Karpas-422 (cell line): ENCODE measurements around the gene DDX51. TPM values are rescaled to one million over a fixed set of nuclear protein-coding genes. Genes with fewer than 3 reads are reported as not detected.
A peak's percentile ranks its signal among the peaks of the same experiment; 100 is the strongest.

ENCODE experiments used
- DNase-seq: peaks from one replicate; pipeline ENCODE4 v3.0.0-alpha.2; 2015
- H2AFZ ChIP-seq: fragments of 200-600 bp; sonication (generic); 2 replicates; pipeline ENCODE4 v1.6.1; 2014; ENCODE audit warnings: antibody characterized with exemption, low read length, mixed read lengths
- H3K27ac ChIP-seq: fragments of 200-600 bp; sonication (generic); 2 replicates; pipeline ENCODE4 v1.5.1; 2014; ENCODE audit warnings: mild to moderate bottlenecking, low read length, moderate library complexity
- H3K27me3 ChIP-seq: fragments of 200-600 bp; sonication (generic); 2 replicates; pipeline ENCODE4 v1.6.1; 2014; ENCODE audit warnings: low read length, mixed read lengths
- H3K36me3 ChIP-seq: fragments of 200-600 bp; sonication (generic); 2 replicates; pipeline ENCODE4 v1.6.1; 2014; ENCODE audit warnings: low read length, mixed read lengths; ENCODE audit not compliant: insufficient read depth
- H3K4me1 ChIP-seq: fragments of 200-600 bp; sonication (generic); 2 replicates; pipeline ENCODE4 v1.6.1; 2014; ENCODE audit warnings: mild to moderate bottlenecking, low read length, mixed read lengths
- H3K4me2 ChIP-seq: fragments of 200-600 bp; sonication (generic); 2 replicates; pipeline ENCODE4 v1.6.1; 2014; ENCODE audit warnings: low read length, low read depth, mild to moderate bottlenecking; ENCODE audit not compliant: poor library complexity, severe bottlenecking
- H3K4me3 ChIP-seq: fragments of 200-600 bp; sonication (generic); 2 replicates; pipeline ENCODE4 v1.5.1; 2014; ENCODE audit warnings: mild to moderate bottlenecking, antibody characterized with exemption, low read length, mixed read lengths
- H3K79me2 ChIP-seq: fragments of 200-600 bp; sonication (generic); 2 replicates; pipeline ENCODE4 v1.6.1; 2014; ENCODE audit warnings: mild to moderate bottlenecking, low read length, mixed read lengths
- H3K9ac ChIP-seq: fragments of 200-600 bp; sonication (generic); 2 replicates; pipeline ENCODE4 v1.6.0; 2014; ENCODE audit warnings: low read length
- H3K9me2 ChIP-seq: fragments of 200-600 bp; sonication (generic), shearing (Covaris generic); replicated peaks from 2 replicates; pipeline ENCODE4 v1.6.0; 2014; ENCODE audit warnings: mild to moderate bottlenecking, low read length, moderate library complexity; ENCODE audit not compliant: insufficient read depth
- H3K9me3 ChIP-seq: fragments of 300-700, 200-600 bp; sonication (generic); 2 replicates; pipeline ENCODE4 v1.6.1; 2014; ENCODE audit warnings: low read length, mixed read lengths
- H4K20me1 ChIP-seq: fragments of 200-600 bp; sonication (generic); 2 replicates; pipeline ENCODE4 v1.6.1; 2014; ENCODE audit warnings: mild to moderate bottlenecking, antibody characterized with exemption, low read length, low read depth; ENCODE audit not compliant: insufficient read depth
- total RNA-seq: library from RNA; depleted of rRNA; stranded (reverse); fragments of >200 nt; shearing (Covaris generic); gene quantifications from 2 replicates; pipeline ENCODE4 v1.2.3, GENCODE V29; 2014; ENCODE audit warnings: low replicate concordance; rRNA removed

DDX51 gene
- total RNA-seq, result 6.4 and 14.9 TPM in 2 replicates

- H3K9me2 ChIP-seq, result no peaks in the 10 kb centered on the region
- H3K36me3 ChIP-seq, result peaks cover 18% of the 10 kb centered on the region; the same call in 1 of the 2 replicates
- peaks cover 65% of the 10 kb centered on the region for H3K79me2 ChIP-seq
- H4K20me1 ChIP-seq, result peaks cover 30% of the 10 kb centered on the region
- H3K4me2 ChIP-seq, result peak within 1 kb of the TSS; percentile 93
- H3K9ac ChIP-seq, result peak within 1 kb of the TSS; percentile 92
- peaks cover 20% of the 10 kb centered on the region for H3K4me1 ChIP-seq
- H3K9me3 ChIP-seq, result no peaks in the 10 kb centered on the region
- no peak within 1 kb of the TSS for H2AFZ ChIP-seq
- H3K27me3 ChIP-seq, result no peaks in the 10 kb centered on the region
- peak within 1 kb of the TSS; percentile 84 for H3K4me3 ChIP-seq
- H3K27ac ChIP-seq, result peak within 1 kb of the TSS; percentile 11; the same call in 1 of the 2 replicates
- DNase-seq, result peak; percentile 98
Observed at GRCh38 chr12:132144115-132144809, at the start of gene DDX51, which contains the start of gene NOC4L. DDX51 (minus strand) TSS chr12:132144319; CDS start chr12:132144296, 23 bp downstream. NOC4L (plus strand) TSS chr12:132144457; CDS start chr12:132144489, 32 bp downstream.

GRCh38 chr12:132191715-132192553 lies 47.8 kb upstream of the DDX51 start:
- H3K79me2 ChIP-seq, result no peaks in the 10 kb centered on the region
- H2AFZ ChIP-seq, result no peak overlapping the region
- H4K20me1 ChIP-seq, result no peaks in the 10 kb centered on the region
- H3K36me3 ChIP-seq, result no peaks in the 10 kb centered on the region
- no peak overlapping the region for H3K4me2 ChIP-seq
- no peaks in the 10 kb centered on the region for H3K9me2 ChIP-seq
- no peak overlapping the region for H3K4me3 ChIP-seq
- peaks cover 18% of the 10 kb centered on the region for H3K4me1 ChIP-seq
- peaks cover 12% of the 10 kb centered on the region; the same call in 1 of the 2 replicates for H3K9me3 ChIP-seq
- H3K27ac ChIP-seq, result no peak overlapping the region
- H3K9ac ChIP-seq, result no peak overlapping the region
- H3K27me3 ChIP-seq, result no peaks in the 10 kb centered on the region
- DNase-seq, result no peak

GRCh38 chr12:132190834-132191500 lies 46.8 kb upstream of the DDX51 start:
- Histone ChIP-seq H3K9me2 (no peaks in the 10 kb centered on the region), H2AFZ (no peak overlapping the region), H3K4me1 (peaks cover 18% of the 10 kb centered on the region), H3K27me3 (no peaks in the 10 kb centered on the region), H3K79me2 (no peaks in the 10 kb centered on the region), H4K20me1 (no peaks in the 10 kb centered on the region), H3K4me3 (no peak overlapping the region), H3K9ac (no peak overlapping the region), H3K4me2 (no peak overlapping the region), H3K36me3 (no peaks in the 10 kb centered on the region), H3K9me3 (peaks cover 12% of the 10 kb centered on the region; the same call in 1 of the 2 replicates), H3K27ac (no peak overlapping the region)
- DNase-seq, result no peak

GRCh38 chr12:132190012-132190755 lies 46.1 kb upstream of the DDX51 start:
- no peaks in the 10 kb centered on the region for H3K36me3 ChIP-seq
- H3K9ac ChIP-seq, result peak overlapping the region; percentile 55
- DNase-seq, result no peak
- H3K9me2 ChIP-seq, result no peaks in the 10 kb centered on the region
- no peaks in the 10 kb centered on the region for H3K27me3 ChIP-seq
- no peaks in the 10 kb centered on the region for H3K79me2 ChIP-seq
- H4K20me1 ChIP-seq, result no peaks in the 10 kb centered on the region
- H3K4me2 ChIP-seq, result peak overlapping the region; percentile 88
- peak overlapping the region; percentile 61 for H3K4me3 ChIP-seq
- H3K9me3 ChIP-seq, result peaks cover 12% of the 10 kb centered on the region; the same call in 1 of the 2 replicates
- H3K4me1 ChIP-seq, result peaks cover 18% of the 10 kb centered on the region
- H2AFZ ChIP-seq, result peak overlapping the region; percentile 93; the same call in 1 of the 2 replicates
- H3K27ac ChIP-seq, result no peak overlapping the region

- H3K4me3 ChIP-seq, result peak overlapping the region; percentile 61
- peaks cover 12% of the 10 kb centered on the region; the same call in 1 of the 2 replicates for H3K9me3 ChIP-seq
- H3K27me3 ChIP-seq, result no peaks in the 10 kb centered on the region
- peaks cover 18% of the 10 kb centered on the region for H3K4me1 ChIP-seq
- no peaks in the 10 kb centered on the region for H3K9me2 ChIP-seq
- peak overlapping the region; percentile 93; the same call in 1 of the 2 replicates for H2AFZ ChIP-seq
- DNase-seq, result peak; percentile 94
- no peaks in the 10 kb centered on the region for H4K20me1 ChIP-seq
- H3K79me2 ChIP-seq, result no peaks in the 10 kb centered on the region
- H3K36me3 ChIP-seq, result no peaks in the 10 kb centered on the region
- H3K9ac ChIP-seq, result peak overlapping the region; percentile 55
- H3K27ac ChIP-seq, result no peak overlapping the region
- H3K4me2 ChIP-seq, result peak overlapping the region; percentile 88
Observed at GRCh38 chr12:132189378-132190011, 45.4 kb upstream of the DDX51 start.

- peak overlapping the region; percentile 61; the same call in 1 of the 2 replicates for H3K4me3 ChIP-seq
- no peak overlapping the region for H3K27ac ChIP-seq
- peak overlapping the region; percentile 55 for H3K9ac ChIP-seq
- H3K79me2 ChIP-seq, result no peaks in the 10 kb centered on the region
- H3K9me3 ChIP-seq, result peaks cover 6% of the 10 kb centered on the region; the same call in 1 of the 2 replicates
- H2AFZ ChIP-seq, result peak overlapping the region; percentile 33; the same call in 1 of the 2 replicates
- peak overlapping the region; percentile 88 for H3K4me2 ChIP-seq
- H3K9me2 ChIP-seq, result no peaks in the 10 kb centered on the region
- H3K4me1 ChIP-seq, result peaks cover 21% of the 10 kb centered on the region
- no peaks in the 10 kb centered on the region for H3K27me3 ChIP-seq
- no peaks in the 10 kb centered on the region for H4K20me1 ChIP-seq
- no peaks in the 10 kb centered on the region for H3K36me3 ChIP-seq
- DNase-seq, result no peak
Observed at GRCh38 chr12:132188916-132189325, 44.8 kb upstream of the DDX51 start.

GRCh38 chr12:132188451-132188901 lies 44.4 kb upstream of the DDX51 start:
- H2AFZ ChIP-seq, result no peak overlapping the region
- H3K9me3 ChIP-seq, result peaks cover 2% of the 10 kb centered on the region; the same call in 1 of the 2 replicates
- no peak overlapping the region for H3K4me2 ChIP-seq
- H3K4me1 ChIP-seq, result peaks cover 21% of the 10 kb centered on the region
- no peak for DNase-seq
- H3K9me2 ChIP-seq, result no peaks in the 10 kb centered on the region
- no peaks in the 10 kb centered on the region for H4K20me1 ChIP-seq
- H3K9ac ChIP-seq, result no peak overlapping the region; the same call in 1 of the 2 replicates
- H3K79me2 ChIP-seq, result no peaks in the 10 kb centered on the region
- no peak overlapping the region for H3K4me3 ChIP-seq
- H3K36me3 ChIP-seq, result no peaks in the 10 kb centered on the region
- no peaks in the 10 kb centered on the region for H3K27me3 ChIP-seq
- no peak overlapping the region for H3K27ac ChIP-seq
